Astrocyte of the spinal cord (primary cell): ENCODE data around the gene CYP1A2.

Experiments used
- DNase-seq: peaks from one replicate; pipeline ENCODE4 v3.0.0; 2011; ENCODE audit warnings: low read depth, low spot score
- H3K4me3 ChIP-seq: 2 replicates; pipeline ENCODE4 v1.5.1; 2011; ENCODE audit warnings: low read depth, mild to moderate bottlenecking, low read length, moderate library complexity
- in situ Hi-C: cut with HindIII; loops from 2 replicates; pipeline ENCODE4 v1.10.0; 2017; ENCODE audit warnings: low sequenced_read_pairs
- TF ChIP-seq, protein P1 (sequence below): IDR thresholded peaks from 2 replicates; pipeline ENCODE4 v1.5.1; 2012; ENCODE audit warnings: low read depth, mild to moderate bottlenecking, low read length, inconsistent platforms

The CYP1A2 gene

DNA sequence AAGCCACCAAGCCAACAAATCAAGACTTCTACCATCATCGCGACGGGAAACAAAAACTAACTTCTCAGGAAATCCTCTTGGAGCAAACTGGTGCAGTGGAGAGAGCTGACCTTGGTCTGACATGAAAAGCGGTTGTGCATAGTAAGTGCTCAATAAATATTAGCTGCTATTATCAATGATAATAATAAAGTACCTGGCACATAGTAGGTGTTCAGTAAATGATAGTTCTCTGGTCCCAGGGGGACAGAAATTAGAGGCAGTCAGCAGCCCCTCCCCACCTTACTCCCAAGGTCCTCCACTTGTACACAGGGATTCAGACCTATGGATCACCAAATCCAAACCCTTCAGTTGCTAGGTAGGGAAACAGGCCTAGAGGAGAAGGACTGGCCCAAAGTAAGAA, 27.2 kb downstream of the CYP1A2 start:
- H3K4me3 ChIP-seq = no peak overlapping the region

DNA sequence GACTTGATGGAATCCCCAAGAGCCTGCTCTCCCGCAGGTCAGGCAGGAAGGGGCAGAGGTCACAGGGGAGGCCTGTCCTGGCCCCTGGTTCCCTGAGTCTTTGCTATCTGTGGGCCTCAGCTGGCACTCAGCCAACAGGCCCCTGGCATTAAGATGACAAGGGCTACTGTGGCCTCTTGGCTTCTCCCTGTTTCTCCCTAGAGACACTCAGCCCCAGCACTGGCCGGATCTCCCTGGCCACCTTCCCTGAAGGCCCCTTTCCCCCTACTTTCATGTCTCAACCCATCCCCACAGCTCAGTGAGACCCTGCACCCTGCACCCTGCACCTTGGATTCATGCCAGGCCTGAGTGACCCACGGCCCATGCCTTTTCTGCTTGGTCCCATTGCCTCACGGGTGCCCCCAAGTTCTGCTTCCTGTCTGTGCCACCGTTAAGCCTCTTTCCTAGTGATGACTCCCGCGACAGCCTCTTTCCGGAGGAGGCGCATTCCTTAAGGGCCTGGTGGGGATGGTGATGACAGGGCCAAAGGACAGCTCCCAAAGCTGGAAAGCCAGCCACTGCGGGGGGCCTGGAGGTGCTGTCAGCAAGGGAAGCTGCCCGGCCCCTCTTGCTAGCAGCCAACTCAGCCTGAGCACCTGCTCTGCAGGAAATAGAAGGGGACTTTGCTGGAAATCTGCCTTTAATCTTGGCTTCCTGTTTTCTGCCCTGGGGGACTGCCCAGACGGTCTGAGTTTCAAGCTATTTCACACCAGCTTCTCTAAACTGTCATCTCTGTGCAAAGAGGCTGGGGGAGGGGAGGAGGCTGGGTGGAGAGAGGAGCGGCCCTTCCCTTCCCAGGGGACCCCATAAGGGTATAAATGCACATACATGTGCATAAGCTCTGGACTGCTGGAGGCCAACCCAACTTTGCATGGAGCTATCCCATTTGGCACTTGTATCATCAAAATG, 28.4 kb downstream of the CYP1A2 start:
- no peak for DNase-seq
- in situ Hi-C loops = no loop called here
- TF ChIP-seq, protein P1, sequence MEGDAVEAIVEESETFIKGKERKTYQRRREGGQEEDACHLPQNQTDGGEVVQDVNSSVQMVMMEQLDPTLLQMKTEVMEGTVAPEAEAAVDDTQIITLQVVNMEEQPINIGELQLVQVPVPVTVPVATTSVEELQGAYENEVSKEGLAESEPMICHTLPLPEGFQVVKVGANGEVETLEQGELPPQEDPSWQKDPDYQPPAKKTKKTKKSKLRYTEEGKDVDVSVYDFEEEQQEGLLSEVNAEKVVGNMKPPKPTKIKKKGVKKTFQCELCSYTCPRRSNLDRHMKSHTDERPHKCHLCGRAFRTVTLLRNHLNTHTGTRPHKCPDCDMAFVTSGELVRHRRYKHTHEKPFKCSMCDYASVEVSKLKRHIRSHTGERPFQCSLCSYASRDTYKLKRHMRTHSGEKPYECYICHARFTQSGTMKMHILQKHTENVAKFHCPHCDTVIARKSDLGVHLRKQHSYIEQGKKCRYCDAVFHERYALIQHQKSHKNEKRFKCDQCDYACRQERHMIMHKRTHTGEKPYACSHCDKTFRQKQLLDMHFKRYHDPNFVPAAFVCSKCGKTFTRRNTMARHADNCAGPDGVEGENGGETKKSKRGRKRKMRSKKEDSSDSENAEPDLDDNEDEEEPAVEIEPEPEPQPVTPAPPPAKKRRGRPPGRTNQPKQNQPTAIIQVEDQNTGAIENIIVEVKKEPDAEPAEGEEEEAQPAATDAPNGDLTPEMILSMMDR = no peak
- no peak overlapping the region for H3K4me3 ChIP-seq

More for the DNA sequence above, 27.2 kb downstream of the CYP1A2 start:
- TF ChIP-seq, protein P1 = no peak
- no peak for DNase-seq
- in situ Hi-C loops = no loop called here

DNA sequence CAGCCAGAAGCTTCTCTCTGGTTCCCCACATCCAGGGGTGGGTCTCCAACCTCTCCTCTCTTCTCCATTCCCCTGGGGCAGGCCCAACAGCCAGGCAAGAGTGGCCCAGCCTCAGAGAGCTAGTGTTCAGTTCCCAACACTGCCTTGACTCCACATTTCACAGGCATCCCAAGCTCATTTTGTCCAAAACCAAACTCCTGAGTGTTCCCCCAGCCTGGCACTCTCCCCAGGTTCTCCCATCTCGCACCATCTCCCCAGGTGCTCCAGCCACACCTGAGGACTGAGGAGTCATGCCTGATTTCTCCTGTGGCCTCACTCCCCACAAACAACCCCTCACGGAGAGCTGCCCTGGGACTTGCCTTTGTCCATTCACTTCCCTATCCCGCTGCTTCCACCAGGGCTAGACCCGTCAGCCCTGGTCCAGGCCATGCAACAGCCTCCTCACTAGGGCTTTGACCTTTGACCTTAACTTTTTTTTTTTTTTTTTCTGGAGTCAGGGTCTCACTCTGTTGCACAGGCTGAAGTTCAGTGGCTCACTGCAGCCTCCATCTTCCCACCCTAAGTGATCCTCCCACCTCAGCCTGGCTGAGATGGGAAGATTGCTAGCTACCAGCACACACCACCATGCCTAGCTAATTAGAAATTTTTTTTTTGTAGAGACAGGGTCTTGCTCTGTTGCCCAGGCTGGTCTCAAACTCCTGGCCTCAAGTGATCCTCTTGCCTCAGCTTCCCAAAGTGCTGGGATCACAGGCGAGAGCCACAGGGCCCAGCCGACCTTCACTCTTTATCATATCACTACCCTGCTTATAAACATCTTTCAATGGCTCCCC, 29.3 kb downstream of the CYP1A2 start:
- in situ Hi-C loops = no loop called here
- H3K4me3 ChIP-seq = no peak overlapping the region
- no peak for DNase-seq

DNA sequence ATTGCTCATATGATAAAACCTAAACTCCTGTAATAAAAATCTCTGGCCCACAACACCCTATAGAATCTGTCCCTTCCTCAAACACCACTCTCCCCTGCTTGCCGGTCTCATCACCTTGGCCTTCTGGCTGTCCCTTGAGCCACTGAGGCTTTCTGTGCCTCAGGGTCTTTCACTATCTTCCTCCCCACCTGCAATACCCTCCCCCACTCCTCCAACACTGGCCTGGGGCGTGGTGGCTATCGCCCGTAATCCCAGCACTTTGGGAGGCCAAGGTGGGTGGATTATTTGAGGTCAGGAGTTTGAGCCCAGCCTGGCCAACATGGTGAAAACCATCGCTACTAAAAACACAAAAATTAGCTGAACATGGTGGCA, 29.9 kb downstream of the CYP1A2 start:
- no peak overlapping the region for H3K4me3 ChIP-seq
- TF ChIP-seq, protein P1 = no peak
- no peak for DNase-seq
- in situ Hi-C loops = no loop called here

More for the DNA sequence above, 29.3 kb downstream of the CYP1A2 start:
- TF ChIP-seq, protein P1 = no peak

DNA sequence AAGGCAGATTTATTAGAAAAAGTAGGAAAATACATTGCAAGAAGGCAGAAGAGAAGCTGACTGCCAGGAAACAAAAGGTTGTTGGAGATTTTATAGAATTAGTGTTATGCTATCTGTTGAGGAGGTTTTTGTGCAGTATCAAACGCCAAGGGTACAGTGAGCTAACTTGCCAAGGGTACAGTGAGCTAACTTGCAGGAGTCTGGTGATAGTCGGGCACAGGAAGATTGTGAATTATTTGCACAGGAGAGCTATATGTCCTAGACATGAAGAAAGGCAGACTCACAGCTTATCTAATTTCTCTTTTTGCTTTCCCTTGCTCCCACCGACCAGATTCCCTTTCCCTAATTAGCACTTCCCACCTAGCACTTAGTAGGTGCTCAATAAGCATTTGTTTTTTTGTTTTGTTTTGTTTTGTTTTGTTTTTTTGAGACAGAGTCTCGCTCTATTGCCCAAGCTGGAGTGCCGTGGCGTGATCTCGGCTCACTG, 30.6 kb downstream of the CYP1A2 start:
- TF ChIP-seq, protein P1 = no peak
- H3K4me3 ChIP-seq = no peak overlapping the region
- no peak for DNase-seq
- in situ Hi-C loops = no loop called here
